HT-29 (cell line): ENCODE measurements around the gene SYNE3. TPM values are rescaled to one million over a fixed set of nuclear protein-coding genes. Genes with fewer than 3 reads are reported as not detected.

Source experiments
- DNase-seq: peaks from one replicate; pipeline ENCODE4 v3.0.0-alpha.2; 2015; ENCODE audit warnings: low spot score
- total RNA-seq: library from RNA; depleted of rRNA; stranded (reverse); fragments of >200 nt; shearing (Covaris generic); gene quantifications from 2 replicates; pipeline ENCODE4 v1.2.3, GENCODE V29; 2014; rRNA removed

Gene SYNE3
- total RNA-seq = not detected in 2 replicates

- no peak for DNase-seq
Observed at GRCh38 chr14:95516554-95517181, at the start of gene SYNE3. SYNE3 (minus strand) TSS chr14:95516650; CDS start chr14:95475821, 40,829 bp downstream.

GRCh38 chr14:95564060-95564459 is 47.6 kb upstream of the SYNE3 start:
- no peak for DNase-seq

- no peak for DNase-seq
Observed at GRCh38 chr14:95562892-95563685, 46.6 kb upstream of the SYNE3 start.

GRCh38 chr14:95561001-95561412 is 44.6 kb upstream of the SYNE3 start:
- DNase-seq = peak; percentile 83

GRCh38 chr14:95559203-95559602 is 42.8 kb upstream of the SYNE3 start:
- DNase-seq = no peak

- no peak for DNase-seq
Observed at GRCh38 chr14:95557832-95558231, 41.4 kb upstream of the SYNE3 start.

GRCh38 chr14:95557291-95557690 is 40.8 kb upstream of the SYNE3 start:
- DNase-seq = no peak

GRCh38 chr14:95555053-95555452 is 38.6 kb upstream of the SYNE3 start:
- DNase-seq = no peak

- DNase-seq = no peak
Observed at GRCh38 chr14:95553141-95553540, 36.7 kb upstream of the SYNE3 start.

- no peak for DNase-seq
Observed at GRCh38 chr14:95551435-95551834, 35.0 kb upstream of the SYNE3 start.

- peak; percentile 65 for DNase-seq
Observed at GRCh38 chr14:95549656-95550585, 33.5 kb upstream of the SYNE3 start.

GRCh38 chr14:95548328-95548929 is 32.0 kb upstream of the SYNE3 start:
- DNase-seq = no peak

- DNase-seq = peak; percentile 11
Observed at GRCh38 chr14:95547626-95548327, 31.3 kb upstream of the SYNE3 start.

GRCh38 chr14:95547272-95547625 is 30.8 kb upstream of the SYNE3 start:
- DNase-seq = peak; percentile 5

- peak; percentile 27 for DNase-seq
Observed at GRCh38 chr14:95545515-95546168, 29.2 kb upstream of the SYNE3 start.

- no peak for DNase-seq
Observed at GRCh38 chr14:95544588-95544987, 28.1 kb upstream of the SYNE3 start.

- no peak for DNase-seq
Observed at GRCh38 chr14:95543021-95543420, 26.6 kb upstream of the SYNE3 start.

GRCh38 chr14:95541932-95542930 is 25.8 kb upstream of the SYNE3 start:
- no peak for DNase-seq

- DNase-seq = no peak
Observed at GRCh38 chr14:95541346-95541745, 24.9 kb upstream of the SYNE3 start.
